Endometrium (tissue), 2 donors: ENCODE measurements around the gene TRAPPC5.

Experiments used
- FAIRE-seq: peaks from 2 replicates; lab custom pipeline; 2012; peaks lifted over from hg19 to GRCh38; lab: Jason Lieb, UNC
- donor health status: control.
- donor health status: control.

Gene TRAPPC5

DNA sequence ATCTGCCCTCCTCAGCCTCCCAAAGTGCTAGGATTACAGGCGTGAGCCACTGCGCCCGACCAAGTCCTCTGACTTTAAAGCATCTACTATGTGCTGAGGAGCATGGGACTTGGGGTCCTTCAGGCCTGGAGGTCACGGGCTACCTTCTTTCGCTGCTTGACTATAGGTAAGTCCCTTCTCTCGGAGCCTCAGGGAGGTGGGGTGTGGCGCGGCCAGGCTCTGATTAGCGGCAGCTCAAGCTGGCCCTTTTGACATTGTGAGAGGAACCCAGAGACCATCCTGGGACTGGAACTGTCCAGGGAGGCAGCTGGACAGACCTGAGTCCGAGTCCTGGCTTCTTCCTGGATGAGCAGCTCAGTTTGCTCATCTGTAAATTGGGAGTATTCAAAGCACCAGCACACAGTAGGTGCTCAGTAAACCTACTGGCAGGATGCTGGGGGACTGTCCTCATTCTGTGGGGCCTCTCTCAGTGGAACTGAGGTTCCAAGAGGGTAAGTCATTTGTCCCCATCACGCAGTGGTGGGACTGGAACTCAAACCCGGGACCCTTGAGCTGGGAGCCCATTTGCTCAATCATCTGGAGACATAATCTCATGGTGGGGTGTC lies 20.5 kb downstream of the TRAPPC5 start:
- FAIRE-seq: no peak

DNA sequence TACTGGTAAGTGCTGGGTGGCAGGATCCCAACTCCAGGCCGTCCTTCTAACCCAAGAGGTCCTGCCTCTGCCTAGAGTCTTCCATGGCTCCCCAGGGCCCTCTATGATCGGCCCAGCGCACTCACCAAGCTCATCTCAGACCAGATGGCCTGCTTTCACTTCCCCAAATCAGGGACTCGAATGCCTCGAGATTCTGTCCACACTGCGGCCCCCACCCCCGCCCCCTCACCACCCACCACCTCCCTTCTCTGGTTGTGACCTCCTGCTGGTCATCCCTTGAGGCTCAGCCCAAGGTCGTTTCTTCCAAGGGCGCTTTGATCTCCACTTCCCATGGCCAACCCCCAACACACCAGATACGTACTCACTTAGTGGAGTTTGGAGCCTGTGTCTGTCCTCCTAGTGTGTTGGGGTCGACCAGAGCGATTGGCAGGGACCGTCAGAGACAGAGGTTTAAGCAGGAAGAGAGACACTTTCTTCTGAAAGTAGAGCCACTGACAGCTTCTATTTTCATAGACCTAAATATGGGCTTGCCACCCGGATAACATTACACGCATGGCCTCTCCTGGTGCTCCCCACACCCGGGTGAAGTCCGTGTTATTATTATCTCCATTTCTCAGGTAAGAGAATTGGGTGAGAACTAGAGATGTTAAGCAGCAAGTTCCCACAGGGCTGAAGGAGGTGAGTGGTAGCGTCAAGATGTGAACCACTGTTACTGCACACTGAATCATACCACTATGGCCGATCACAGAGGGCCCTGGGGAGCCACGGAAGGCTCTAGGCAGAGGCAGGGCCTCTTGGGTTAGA lies 21.2 kb downstream of the TRAPPC5 start, which contains the start of gene FCER2:
FCER2 (minus strand) TSS at position 478 of the 804 bp plus-strand sequence. CDS start 2,371 bp downstream, outside the sequence.
- no peak for FAIRE-seq

GRCh38 chr19:7703332-7703731 lies 22.7 kb downstream of the TRAPPC5 start:
- no peak for FAIRE-seq

DNA sequence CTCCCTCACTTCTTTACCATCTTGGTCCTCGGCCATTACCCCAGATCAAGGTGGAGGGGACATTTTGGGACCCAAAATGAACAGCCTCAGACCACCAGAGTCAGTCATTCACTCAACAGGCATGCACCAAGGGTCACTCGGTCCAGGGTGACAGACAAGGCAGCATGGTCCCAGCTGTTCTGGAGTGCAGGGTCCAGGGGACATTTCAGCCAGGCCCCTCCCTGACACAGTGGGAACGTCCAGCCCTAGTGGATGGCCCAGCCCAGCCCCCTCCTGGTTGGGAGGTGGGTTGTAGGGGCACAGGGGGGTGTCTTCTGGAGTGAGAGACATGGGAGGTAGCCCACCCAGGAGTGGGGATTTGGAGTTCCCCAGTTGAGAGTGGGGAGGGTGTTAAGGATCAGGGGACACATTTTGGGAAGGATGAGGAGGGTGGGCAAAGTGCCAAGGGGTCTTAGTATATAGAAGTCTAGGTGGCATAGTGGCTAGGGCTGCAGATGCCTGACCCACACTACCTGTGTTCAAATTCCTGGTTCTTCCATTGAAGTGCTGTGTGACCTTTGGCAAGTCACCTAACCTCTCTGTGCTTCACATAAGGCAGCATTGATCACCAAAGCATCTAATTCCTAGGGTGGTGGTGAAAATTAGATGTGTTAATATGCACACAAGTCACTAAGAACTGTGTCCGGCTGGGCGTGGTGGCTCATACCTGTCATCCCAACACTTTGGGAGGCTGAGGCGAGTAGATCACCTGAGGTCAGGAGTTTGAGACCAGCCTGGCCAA lies 23.8 kb downstream of the TRAPPC5 start:
- no peak for FAIRE-seq

- FAIRE-seq: no peak
Measured at GRCh38 chr19:7705387-7706187, 25.0 kb downstream of the TRAPPC5 start.

GRCh38 chr19:7706188-7706954 lies 25.7 kb downstream of the TRAPPC5 start:
- FAIRE-seq: no peak

DNA sequence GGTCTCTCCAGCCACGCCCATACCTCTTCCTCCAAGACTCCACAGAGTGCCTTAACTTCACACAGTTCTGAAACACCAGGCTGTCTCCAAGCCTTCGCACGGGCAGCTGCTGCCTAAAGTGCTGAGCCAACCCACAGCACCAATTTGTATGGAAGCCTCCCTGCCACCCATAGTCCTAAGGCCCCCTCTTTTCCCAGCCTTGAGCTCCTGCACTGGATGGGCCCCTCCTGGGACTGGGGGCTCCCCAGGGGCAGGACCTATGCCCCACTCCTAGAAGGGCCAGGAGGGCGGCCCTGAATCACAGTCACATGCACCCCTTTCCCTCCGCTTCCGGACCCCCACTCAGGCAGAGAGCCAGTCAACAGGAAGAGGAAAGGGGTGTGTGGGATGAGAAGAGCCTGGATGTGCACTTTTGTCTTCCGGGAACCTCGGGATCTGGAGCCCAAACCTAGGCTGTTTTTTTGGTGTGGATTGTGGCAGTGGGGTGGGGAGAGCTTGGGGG lies 26.4 kb downstream of the TRAPPC5 start:
- FAIRE-seq: no peak

DNA sequence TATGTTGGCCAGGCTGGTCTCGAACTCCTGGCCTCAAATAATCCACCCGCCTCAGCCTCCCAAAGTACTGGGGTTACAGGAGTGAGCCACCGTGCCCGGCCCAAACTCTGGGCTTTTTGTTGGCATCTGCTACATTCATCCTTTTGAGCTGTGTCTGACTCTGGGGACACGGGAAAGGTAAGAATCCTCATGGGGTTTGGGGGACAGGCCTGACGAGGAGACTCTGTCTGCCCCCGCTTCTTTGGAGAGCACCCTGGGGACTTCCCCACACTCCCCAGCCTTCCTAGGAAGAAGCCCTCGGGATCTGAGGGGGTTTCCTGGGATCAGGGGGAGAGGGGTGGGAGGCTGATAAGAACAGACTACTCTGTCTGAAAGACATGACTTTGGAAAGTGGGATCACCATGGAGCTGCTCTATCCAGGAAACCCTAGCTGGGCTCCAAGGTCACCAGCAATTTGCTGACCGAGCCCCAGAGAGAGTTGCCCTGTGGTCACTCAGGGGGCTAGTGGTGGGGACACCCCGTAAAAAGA lies 29.4 kb downstream of the TRAPPC5 start:
- FAIRE-seq: no peak

DNA sequence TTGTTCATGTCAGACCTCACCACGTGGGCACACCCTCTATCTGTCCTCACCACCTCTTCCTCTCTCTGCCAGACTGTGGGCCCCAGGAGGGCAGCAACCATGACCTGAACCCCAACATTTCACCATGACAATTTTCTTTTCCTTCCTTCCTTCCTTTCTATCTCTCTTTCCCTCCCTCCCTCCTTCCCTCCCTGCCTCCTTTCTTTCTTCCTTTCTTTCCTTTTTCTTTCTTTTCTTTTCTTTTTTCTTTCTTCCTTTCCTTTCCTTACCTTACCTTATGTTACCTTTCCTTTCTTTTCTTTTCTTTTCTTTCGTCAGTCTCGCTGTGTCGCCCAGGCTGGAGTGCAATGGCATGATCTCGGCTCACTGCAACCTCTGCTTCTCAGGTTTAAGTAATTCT lies 30.0 kb downstream of the TRAPPC5 start:
- FAIRE-seq: no peak

DNA sequence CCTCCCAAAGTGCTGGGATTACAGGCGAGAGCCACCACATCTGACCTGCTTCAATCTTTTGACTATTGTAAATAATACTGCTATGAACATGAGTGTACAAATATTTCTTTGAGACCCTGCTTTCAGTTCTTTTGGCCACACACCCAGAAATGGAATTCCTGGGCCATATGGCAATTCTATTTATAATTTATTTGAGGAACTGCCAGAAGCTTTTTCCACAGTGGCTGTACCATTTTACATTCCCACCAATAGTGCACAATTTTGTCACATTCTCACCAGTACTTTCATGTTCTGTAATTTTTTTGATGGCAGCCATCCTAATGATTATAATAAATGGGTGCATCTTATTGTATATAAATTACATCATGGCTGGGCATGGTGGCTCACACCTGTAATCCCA lies 35.0 kb downstream of the TRAPPC5 start:
- FAIRE-seq: no peak

DNA sequence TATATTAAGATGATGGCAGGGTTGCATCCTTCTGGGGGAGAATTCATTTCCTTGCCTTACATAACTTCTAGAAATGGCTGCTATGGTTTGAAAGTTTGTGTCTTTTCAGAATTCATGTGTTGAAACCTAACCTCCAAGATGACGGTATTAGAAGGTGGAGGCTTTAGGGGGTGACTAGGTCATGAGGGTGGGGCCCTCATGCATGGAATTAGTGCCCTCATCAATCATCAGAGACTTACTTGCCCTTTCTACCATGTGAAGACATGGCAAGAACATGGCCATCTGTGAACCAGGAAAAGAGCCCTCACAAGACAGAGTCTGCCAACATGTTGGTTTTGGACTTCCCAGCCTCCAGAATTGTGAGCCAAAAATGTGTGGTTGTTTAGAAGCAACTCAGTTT lies 36.1 kb downstream of the TRAPPC5 start:
- FAIRE-seq: no peak

DNA sequence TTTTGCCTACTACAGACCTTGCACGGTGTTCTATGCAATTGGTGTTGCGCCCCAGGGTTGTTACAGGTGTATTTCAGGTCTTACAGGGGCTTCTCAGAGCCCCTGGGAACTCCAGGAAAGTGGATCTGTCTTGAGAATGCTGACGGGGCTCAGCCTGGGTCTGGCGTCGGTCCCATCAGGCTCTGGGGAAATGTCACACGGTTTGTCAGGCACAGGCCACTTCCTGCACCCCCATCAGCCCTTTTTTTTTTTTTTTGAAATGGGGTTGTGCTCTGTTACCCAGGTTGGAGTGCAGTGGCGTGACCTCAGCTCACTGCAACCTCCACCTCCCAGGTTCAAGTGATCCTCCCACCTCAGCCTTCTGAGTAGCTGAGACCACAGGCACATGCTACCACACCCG lies 38.0 kb downstream of the TRAPPC5 start:
- FAIRE-seq: no peak

DNA sequence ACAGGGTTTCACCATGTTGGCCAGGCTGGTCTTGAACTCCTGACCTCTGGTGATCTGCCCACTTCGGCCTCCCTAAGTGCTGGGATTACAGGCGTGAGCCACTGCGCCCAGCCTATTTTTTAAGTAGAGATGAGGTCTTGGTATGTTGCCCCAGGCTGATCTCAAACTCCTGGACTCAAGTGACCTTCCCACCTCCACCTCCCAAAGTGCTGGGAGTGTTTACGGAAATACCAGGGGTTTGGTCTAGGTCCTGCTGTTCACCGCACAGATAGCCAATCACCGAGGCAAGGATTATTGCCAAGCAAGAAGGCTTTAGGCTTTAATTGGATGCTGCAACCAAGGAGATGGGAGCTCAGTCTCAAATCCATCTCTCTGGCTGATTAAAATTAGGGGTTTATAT lies 39.7 kb downstream of the TRAPPC5 start:
- no peak for FAIRE-seq

- FAIRE-seq: no peak
Measured at GRCh38 chr19:7722231-7722651, 41.6 kb downstream of the TRAPPC5 start.

GRCh38 chr19:7725791-7726190 lies 45.2 kb downstream of the TRAPPC5 start:
- FAIRE-seq: no peak

- FAIRE-seq: no peak
Measured at GRCh38 chr19:7729211-7729610, 48.6 kb downstream of the TRAPPC5 start.

- FAIRE-seq: no peak
Measured at GRCh38 chr19:7729831-7730285, 49.2 kb downstream of the TRAPPC5 start.

DNA sequence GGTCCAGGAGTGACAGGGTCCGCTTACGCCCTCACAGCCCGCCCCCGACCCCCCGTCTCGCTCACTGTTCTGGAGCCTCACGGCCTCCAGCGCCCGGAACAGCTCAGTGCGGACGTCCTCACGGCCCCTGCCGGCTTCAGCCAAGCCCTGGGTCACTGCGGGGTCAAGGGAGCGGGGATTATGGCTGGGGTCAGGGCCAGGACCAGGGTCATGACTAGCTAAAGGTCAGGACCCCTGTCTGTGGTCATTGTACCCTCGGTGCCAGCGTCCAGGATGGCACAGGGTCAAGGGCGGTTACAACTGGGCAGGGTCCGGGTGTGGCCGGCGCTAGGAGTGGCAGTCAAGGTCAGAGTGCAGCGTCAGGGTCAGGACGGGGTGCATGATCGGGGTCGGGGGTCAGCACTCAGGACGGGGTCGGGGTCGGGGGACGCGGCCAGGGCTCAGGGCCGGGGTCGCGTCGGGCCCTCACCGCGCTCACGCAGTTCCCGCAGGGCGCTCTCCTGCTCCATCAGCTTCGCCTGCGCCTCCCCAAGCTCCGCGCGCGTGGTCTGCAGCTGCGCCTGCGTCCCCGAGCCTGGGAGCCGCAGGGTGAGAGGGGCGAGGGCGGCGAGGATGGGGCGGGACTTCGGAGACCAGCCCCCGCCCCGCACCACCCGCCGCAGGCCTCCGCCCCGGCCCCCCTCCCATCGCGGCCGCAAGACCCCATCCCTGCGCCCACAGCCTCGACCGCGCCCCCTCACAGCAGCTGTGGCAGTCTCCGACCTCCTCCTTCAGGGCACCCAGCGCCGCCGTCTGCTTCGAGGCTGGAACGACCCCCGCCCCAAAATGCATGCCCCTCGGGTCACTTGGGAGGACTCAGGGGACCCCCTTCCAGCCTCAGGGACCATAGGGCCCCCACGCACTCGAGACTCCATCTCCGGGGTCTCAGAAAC lies 49.9 kb downstream of the TRAPPC5 start:
- FAIRE-seq: no peak

DNA sequence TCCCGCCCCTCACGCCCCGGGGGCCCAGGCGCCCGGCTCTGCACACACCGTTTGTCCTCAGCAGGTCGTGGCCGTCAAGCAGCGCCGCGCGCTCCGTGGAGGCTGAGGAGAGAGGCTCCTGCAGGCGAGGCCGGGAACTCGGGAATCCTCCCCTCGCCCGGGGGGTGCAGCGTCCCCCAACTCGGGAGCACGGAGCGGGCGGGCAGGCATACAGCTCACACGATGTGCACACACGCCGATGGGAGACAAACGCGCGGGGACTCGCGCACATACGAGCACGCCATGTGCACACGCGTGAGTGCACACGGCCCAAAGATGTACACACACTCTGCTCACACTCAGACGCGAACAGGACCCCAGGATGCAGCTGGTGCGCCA lies 50.6 kb downstream of the TRAPPC5 start:
- no peak for FAIRE-seq

GRCh38 chr19:7731615-7732014 lies 51.0 kb downstream of the TRAPPC5 start:
- no peak for FAIRE-seq
